WERI-Rb-1 (cell line): ENCODE measurements around the gene MYOM3.

Experiments
- DNase-seq: peaks from one replicate; pipeline ENCODE4 v3.0.0-alpha.2; 2020
- H3K27ac ChIP-seq: fragments of 250-450 bp; sonication (Bioruptor Pico); 2 replicates; pipeline ENCODE4 v1.5.1; 2020; ENCODE audit warnings: mild to moderate bottlenecking, moderate library complexity
- H3K27me3 ChIP-seq: fragments of 250-450 bp; sonication (Bioruptor Pico); 2 replicates; pipeline ENCODE4 v1.5.1; 2021; ENCODE audit warnings: mild to moderate bottlenecking, low read depth, moderate library complexity; ENCODE audit not compliant: insufficient read depth, severe bottlenecking
- H3K36me3 ChIP-seq: fragments of 250-450 bp; sonication (Bioruptor Pico); 2 replicates; pipeline ENCODE4 v1.5.1; 2020; ENCODE audit warnings: mild to moderate bottlenecking, moderate library complexity
- H3K4me3 ChIP-seq: 2 replicates; pipeline ENCODE4 v1.5.1; 2011; ENCODE audit warnings: low read depth, mild to moderate bottlenecking, control low read depth, low read length
- H3K9me3 ChIP-seq: fragments of 250-450 bp; sonication (Bioruptor Pico); 2 replicates; pipeline ENCODE4 v1.5.1; 2021; ENCODE audit warnings: mild to moderate bottlenecking, moderate library complexity; ENCODE audit not compliant: severe bottlenecking
- CTCF ChIP-seq: IDR thresholded peaks from 2 replicates; pipeline ENCODE4 v1.5.1; 2011; ENCODE audit warnings: low read depth, mild to moderate bottlenecking, control low read depth, inconsistent platforms, low read length

MYOM3 gene

DNA sequence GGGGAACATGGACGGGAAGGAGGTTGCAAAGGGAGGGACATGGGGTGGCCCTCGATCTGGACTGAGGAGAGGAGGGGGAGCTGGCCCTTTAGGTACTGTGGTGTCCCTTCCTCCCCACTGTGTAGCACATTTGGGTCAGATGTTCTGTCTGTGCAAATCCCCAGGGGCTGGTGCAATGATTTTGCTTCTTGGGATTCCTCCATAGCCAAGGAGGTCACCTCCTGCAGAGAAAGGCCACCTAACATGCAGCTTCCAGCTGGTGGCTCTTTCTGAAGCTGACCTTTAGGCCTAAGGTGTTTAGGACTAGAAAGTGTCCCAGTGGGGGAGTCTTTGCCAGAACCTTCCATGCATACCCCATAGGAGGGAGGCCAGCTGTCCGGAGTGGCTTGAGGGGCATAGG is 9.0 kb upstream of the MYOM3 start:
- Histone ChIP-seq H3K27ac (no peak overlapping the region), H3K36me3 (no peaks in the 10 kb centered on the region), H3K9me3 (no peaks in the 10 kb centered on the region), H3K4me3 (no peak overlapping the region), H3K27me3 (no peaks in the 10 kb centered on the region)
- DNase-seq: no peak
- TF ChIP-seq CTCF: no peak

GRCh38 chr1:24119859-24120756 is 8.2 kb upstream of the MYOM3 start:
- Histone ChIP-seq H3K9me3 (no peaks in the 10 kb centered on the region), H3K27ac (no peak overlapping the region), H3K27me3 (no peaks in the 10 kb centered on the region), H3K36me3 (no peaks in the 10 kb centered on the region), H3K4me3 (no peak overlapping the region)
- no peak for DNase-seq
- no peak for TF ChIP-seq CTCF

GRCh38 chr1:24119489-24119858 is 7.5 kb upstream of the MYOM3 start:
- DNase-seq: no peak
- H3K9me3 ChIP-seq: no peaks in the 10 kb centered on the region
- no peaks in the 10 kb centered on the region for H3K36me3 ChIP-seq
- H3K27ac ChIP-seq: no peak overlapping the region
- H3K27me3 ChIP-seq: no peaks in the 10 kb centered on the region
- no peak for TF ChIP-seq CTCF
- no peak overlapping the region for H3K4me3 ChIP-seq

DNA sequence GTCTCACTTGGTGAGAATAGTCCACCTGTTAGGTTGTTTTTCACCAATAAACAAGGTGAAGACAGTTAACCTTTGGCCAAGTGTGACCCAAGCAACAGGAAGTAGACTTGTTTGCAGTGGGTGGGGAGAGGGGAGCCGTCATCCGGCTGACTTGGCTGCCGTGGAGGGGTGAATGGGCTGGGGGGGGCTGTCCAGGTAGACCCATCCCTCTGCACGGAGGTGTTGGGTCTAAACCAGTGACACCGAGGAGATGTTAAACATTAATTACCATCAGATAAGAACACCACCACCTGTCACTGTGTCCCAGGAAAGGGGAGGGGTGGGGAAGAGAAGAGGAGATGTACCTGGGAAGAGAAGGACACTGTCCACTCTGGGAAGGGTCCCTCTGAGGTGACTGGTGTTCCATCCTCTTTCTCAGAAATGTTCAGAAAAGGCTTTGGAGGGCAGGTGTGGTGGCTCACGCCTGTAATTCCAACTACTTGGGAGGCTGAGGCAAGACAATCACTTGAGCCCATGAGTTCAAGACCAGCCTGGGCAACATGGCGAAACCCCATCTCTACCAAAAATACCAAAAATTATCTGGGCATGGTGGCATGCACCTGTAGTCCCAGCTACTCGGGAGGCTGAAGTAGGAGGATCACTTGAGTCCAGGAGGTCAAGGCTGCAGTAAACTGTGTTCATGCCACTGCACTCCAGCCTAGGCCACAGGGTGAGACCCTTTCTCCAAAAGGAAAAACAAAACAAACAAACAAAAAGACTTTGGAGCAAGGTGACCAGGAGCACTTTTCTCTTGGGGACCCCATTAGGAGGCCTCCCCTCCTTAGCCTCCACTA is 6.7 kb upstream of the MYOM3 start:
- no peak for DNase-seq
- Histone ChIP-seq H3K27ac (no peak overlapping the region), H3K4me3 (no peak overlapping the region), H3K36me3 (no peaks in the 10 kb centered on the region), H3K27me3 (no peaks in the 10 kb centered on the region), H3K9me3 (no peaks in the 10 kb centered on the region)
- TF ChIP-seq CTCF: no peak

- no peak overlapping the region for H3K4me3 ChIP-seq
- TF ChIP-seq CTCF: no peak
- H3K27me3 ChIP-seq: no peaks in the 10 kb centered on the region
- H3K27ac ChIP-seq: no peak overlapping the region
- no peaks in the 10 kb centered on the region for H3K36me3 ChIP-seq
- DNase-seq: no peak
- H3K9me3 ChIP-seq: no peaks in the 10 kb centered on the region
Measured at GRCh38 chr1:24117722-24118409, 5.9 kb upstream of the MYOM3 start.
